HepG2 (cell line): Measurements from ENCODE around the gene NFE2L3. TPM values are rescaled to one million over a fixed set of nuclear protein-coding genes. Genes with fewer than 3 reads are reported as not detected.

Experiments used
- AKNA ChIP-seq: sonication (generic); formaldehyde crosslinking; IDR thresholded peaks from 2 replicates; pipeline ENCODE4 v1.4.0; 2020; ENCODE audit warnings: missing genetic modification reagents, borderline replicate concordance
- EED ChIP-seq: sonication (generic); formaldehyde crosslinking; IDR thresholded peaks from 2 replicates; pipeline ENCODE4 v1.5.0; 2020; ENCODE audit warnings: mild to moderate bottlenecking, missing genetic modification reagents
- KDM4B ChIP-seq: sonication (generic); formaldehyde crosslinking; IDR thresholded peaks from 2 replicates; pipeline ENCODE4 v1.4.0; 2020; ENCODE audit warnings: missing genetic modification reagents
- NFIB ChIP-seq: sonication (generic); formaldehyde crosslinking; IDR thresholded peaks from 2 replicates; pipeline ENCODE4 v1.9.0; 2021; ENCODE audit warnings: missing genetic modification reagents, mild to moderate bottlenecking, borderline replicate concordance
- NFKB2 ChIP-seq: sonication (generic); formaldehyde crosslinking; IDR thresholded peaks from 2 replicates; pipeline ENCODE4 v1.4.0; 2020; ENCODE audit warnings: missing genetic modification reagents, borderline replicate concordance
- SMAD3 ChIP-seq: sonication (generic); formaldehyde crosslinking; IDR thresholded peaks from 2 replicates; pipeline ENCODE4 v1.4.0; 2020; ENCODE audit warnings: missing genetic modification reagents
- SNAI1 ChIP-seq: sonication (generic); formaldehyde crosslinking; IDR thresholded peaks from 2 replicates; pipeline ENCODE4 v1.5.0; 2020; ENCODE audit warnings: mild to moderate bottlenecking, missing genetic modification reagents, borderline replicate concordance
- SPEN ChIP-seq: sonication (generic); formaldehyde crosslinking; IDR thresholded peaks from 2 replicates; pipeline ENCODE4 v1.5.1; 2020; ENCODE audit warnings: low read depth, mild to moderate bottlenecking, missing genetic modification reagents
- ZBTB20 ChIP-seq: sonication (generic); formaldehyde crosslinking; IDR thresholded peaks from 2 replicates; pipeline ENCODE4 v1.8.1; 2023; ENCODE audit warnings: missing genetic modification reagents, low read depth, mild to moderate bottlenecking, borderline replicate concordance
- ZBTB8A ChIP-seq: sonication (generic); formaldehyde crosslinking; IDR thresholded peaks from 2 replicates; pipeline ENCODE4 v1.4.0; 2020; ENCODE audit warnings: mild to moderate bottlenecking, low read depth, missing genetic modification reagents, borderline replicate concordance
- ZNF260 ChIP-seq: sonication (generic); formaldehyde crosslinking; IDR thresholded peaks from 2 replicates; pipeline ENCODE4 v1.4.0; 2020; ENCODE audit warnings: missing genetic modification reagents, low read depth, mild to moderate bottlenecking, borderline replicate concordance
- ZNF337 ChIP-seq: sonication (generic); formaldehyde crosslinking; IDR thresholded peaks from 2 replicates; pipeline ENCODE4 v1.5.1; 2020; ENCODE audit warnings: missing genetic modification reagents, low read depth, mild to moderate bottlenecking, borderline replicate concordance
- ZNF629 ChIP-seq: sonication (generic); formaldehyde crosslinking; conservative IDR thresholded peaks from 2 replicates; pipeline ENCODE4 v1.5.0; 2020; ENCODE audit warnings: missing genetic modification reagents
- polyA plus RNA-seq, 8 experiments: library from polyadenylated mRNA; depleted of rRNA in 3 of 8; stranded (reverse) in 7 of 8; unstranded in 1 of 8; fragments of >200 nt; fragmentation: Illumina TruSeq in 4 of 8; extraction: Trizol in 4 of 8; gene quantifications; 2 replicates each; pipeline versions ENCODE4 v1.2.1 to v1.2.3, GENCODE V29; 2011 to 2016; ENCODE audit warnings: low read depth in 4 of 8, missing spikeins in 1 of 8, mixed read lengths in 1 of 8; ENCODE audit not compliant: insufficient read depth in 1 of 8
- total RNA-seq, 5 experiments: library from RNA; depleted of rRNA; stranded (reverse); fragments of >200 nt; fragmentation: Illumina TruSeq; extraction: Trizol; gene quantifications; 2 replicates each; pipeline ENCODE4 v1.2.3, GENCODE V29; 2016; ENCODE audit warnings: low read depth in 1 of 5
- TF ChIP-seq, protein P1 (sequence below): sonication (generic); formaldehyde crosslinking; IDR thresholded peaks from 2 replicates; pipeline ENCODE4 v1.9.0; 2021; ENCODE audit warnings: mild to moderate bottlenecking, missing genetic modification reagents
- TF ChIP-seq, protein P2 (sequence below): sonication (generic); formaldehyde crosslinking; IDR thresholded peaks from 2 replicates; pipeline ENCODE4 v1.5.0; 2020; ENCODE audit warnings: missing genetic modification reagents

The NFE2L3 gene
- total and polyA plus RNA-seq, 2 of the 13 experiments (the other 11 are each of a cell fraction or from before 2014, with no cell fraction given): 11.4 to 19.4 TPM

DNA sequence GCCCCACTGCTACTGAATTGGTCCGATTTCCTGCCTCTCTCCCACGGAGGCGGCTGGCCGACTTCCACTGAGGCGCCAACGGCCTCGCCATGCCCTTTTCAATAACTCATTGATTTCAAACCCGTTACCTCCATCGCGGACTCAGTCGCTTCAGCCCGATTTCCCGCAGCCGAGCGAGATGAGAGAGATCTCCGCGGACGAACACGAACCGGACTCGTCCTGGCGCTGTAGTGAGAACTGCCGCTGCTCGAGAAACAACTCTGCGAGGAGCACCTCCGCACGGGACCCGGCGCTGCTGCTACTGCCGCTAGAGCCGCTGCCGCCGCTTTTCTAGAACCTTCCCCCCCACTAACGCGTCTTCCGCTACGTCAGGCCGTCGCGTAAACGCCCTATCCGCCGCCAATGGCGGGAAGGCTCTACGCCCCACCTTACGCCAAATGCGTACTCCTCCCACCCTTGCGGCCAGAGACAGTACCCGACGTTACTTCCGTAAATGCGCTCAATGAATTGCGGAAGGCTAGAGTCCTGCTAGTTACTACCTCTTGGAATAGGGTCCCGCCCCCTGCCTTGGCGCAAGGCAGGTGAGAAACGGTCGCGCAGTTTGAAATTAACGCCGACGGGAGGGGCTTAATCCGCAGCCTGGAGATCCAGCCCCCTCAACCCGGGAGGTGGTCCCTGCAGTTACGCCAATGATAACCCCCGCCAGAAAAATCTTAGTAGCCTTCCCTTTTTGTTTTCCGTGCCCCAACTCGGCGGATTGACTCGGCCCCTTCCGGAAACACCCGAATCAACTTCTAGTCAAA is 48.6 kb downstream of the NFE2L3 start, which contains the start of gene HNRNPA2B1 (continued):
- TF ChIP-seq, protein P1, sequence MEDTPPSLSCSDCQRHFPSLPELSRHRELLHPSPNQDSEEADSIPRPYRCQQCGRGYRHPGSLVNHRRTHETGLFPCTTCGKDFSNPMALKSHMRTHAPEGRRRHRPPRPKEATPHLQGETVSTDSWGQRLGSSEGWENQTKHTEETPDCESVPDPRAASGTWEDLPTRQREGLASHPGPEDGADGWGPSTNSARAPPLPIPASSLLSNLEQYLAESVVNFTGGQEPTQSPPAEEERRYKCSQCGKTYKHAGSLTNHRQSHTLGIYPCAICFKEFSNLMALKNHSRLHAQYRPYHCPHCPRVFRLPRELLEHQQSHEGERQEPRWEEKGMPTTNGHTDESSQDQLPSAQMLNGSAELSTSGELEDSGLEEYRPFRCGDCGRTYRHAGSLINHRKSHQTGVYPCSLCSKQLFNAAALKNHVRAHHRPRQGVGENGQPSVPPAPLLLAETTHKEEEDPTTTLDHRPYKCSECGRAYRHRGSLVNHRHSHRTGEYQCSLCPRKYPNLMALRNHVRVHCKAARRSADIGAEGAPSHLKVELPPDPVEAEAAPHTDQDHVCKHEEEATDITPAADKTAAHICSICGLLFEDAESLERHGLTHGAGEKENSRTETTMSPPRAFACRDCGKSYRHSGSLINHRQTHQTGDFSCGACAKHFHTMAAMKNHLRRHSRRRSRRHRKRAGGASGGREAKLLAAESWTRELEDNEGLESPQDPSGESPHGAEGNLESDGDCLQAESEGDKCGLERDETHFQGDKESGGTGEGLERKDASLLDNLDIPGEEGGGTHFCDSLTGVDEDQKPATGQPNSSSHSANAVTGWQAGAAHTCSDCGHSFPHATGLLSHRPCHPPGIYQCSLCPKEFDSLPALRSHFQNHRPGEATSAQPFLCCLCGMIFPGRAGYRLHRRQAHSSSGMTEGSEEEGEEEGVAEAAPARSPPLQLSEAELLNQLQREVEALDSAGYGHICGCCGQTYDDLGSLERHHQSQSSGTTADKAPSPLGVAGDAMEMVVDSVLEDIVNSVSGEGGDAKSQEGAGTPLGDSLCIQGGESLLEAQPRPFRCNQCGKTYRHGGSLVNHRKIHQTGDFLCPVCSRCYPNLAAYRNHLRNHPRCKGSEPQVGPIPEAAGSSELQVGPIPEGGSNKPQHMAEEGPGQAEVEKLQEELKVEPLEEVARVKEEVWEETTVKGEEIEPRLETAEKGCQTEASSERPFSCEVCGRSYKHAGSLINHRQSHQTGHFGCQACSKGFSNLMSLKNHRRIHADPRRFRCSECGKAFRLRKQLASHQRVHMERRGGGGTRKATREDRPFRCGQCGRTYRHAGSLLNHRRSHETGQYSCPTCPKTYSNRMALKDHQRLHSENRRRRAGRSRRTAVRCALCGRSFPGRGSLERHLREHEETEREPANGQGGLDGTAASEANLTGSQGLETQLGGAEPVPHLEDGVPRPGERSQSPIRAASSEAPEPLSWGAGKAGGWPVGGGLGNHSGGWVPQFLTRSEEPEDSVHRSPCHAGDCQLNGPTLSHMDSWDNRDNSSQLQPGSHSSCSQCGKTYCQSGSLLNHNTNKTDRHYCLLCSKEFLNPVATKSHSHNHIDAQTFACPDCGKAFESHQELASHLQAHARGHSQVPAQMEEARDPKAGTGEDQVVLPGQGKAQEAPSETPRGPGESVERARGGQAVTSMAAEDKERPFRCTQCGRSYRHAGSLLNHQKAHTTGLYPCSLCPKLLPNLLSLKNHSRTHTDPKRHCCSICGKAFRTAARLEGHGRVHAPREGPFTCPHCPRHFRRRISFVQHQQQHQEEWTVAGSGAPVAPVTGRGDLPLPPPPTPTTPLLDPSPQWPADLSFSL (CRISPR knock-in tag): no peak
- TF ChIP-seq SNAI1 (peak; percentile 68; the same call in 1 of the 2 replicates), KDM4B (CRISPR knock-in tag) (peak; percentile 36), ZBTB8A (peak; percentile 73; the same call in 1 of the 2 replicates), ZBTB20 (CRISPR knock-in tag) (peak; percentile 19; the same call in 1 of the 2 replicates), NFIB (CRISPR knock-in tag) (no peak), ZNF629 (CRISPR knock-in tag) (no peak; the same call in 1 of the 2 replicates), NFKB2 (CRISPR knock-in tag) (peak; percentile 74; the same call in 1 of the 2 replicates), AKNA (CRISPR knock-in tag) (0 out of 2 replicates have a peak, but pooled peaks have one; percentile 34), SPEN (peak; percentile 60; the same call in 1 of the 2 replicates), SMAD3 (peak; percentile 82; the same call in 1 of the 2 replicates), ZNF260 (CRISPR knock-in tag) (no peak), EED (CRISPR knock-in tag) (peak; percentile 60), ZNF337 (no peak)
- TF ChIP-seq, protein P2, sequence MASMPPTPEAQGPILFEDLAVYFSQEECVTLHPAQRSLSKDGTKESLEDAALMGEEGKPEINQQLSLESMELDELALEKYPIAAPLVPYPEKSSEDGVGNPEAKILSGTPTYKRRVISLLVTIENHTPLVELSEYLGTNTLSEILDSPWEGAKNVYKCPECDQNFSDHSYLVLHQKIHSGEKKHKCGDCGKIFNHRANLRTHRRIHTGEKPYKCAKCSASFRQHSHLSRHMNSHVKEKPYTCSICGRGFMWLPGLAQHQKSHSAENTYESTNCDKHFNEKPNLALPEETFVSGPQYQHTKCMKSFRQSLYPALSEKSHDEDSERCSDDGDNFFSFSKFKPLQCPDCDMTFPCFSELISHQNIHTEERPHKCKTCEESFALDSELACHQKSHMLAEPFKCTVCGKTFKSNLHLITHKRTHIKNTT (CRISPR knock-in tag): 0 out of 2 replicates have a peak, but pooled peaks have one; percentile 25
